Trophoblast cell (in vitro differentiated cells and primary cell): ENCODE data around the gene RBPJ.
A peak's percentile ranks its signal among the peaks of the same experiment; 100 is the strongest.

Experiments used
- DNase-seq, 2 donors: peaks; one replicate each; pipeline ENCODE4 v3.0.0-alpha.2; 2016
- H2AFZ ChIP-seq: 2 replicates; pipeline ENCODE4 v1.6.1; 2013; ENCODE audit warnings: low read length, moderate library complexity, mild to moderate bottlenecking; ENCODE audit not compliant: insufficient read depth, poor library complexity
- H2AK5ac ChIP-seq: 2 replicates; pipeline ENCODE4 v1.6.1; 2013; ENCODE audit warnings: mild to moderate bottlenecking, low read length
- H2BK120ac ChIP-seq: 2 replicates; pipeline ENCODE4 v1.6.1; 2013; ENCODE audit warnings: low read length, mild to moderate bottlenecking, moderate library complexity; ENCODE audit not compliant: insufficient read depth, poor library complexity
- H2BK12ac ChIP-seq: 2 replicates; pipeline ENCODE4 v1.6.1; 2013; ENCODE audit warnings: mild to moderate bottlenecking, low read length, moderate library complexity
- H2BK5ac ChIP-seq: 2 replicates; pipeline ENCODE4 v1.6.1; 2013; ENCODE audit warnings: low read length, low read depth, moderate library complexity, mild to moderate bottlenecking; ENCODE audit not compliant: poor library complexity
- H3K14ac ChIP-seq: 2 replicates; pipeline ENCODE4 v1.6.1; 2013; ENCODE audit warnings: mild to moderate bottlenecking, low read length
- H3K18ac ChIP-seq: 2 replicates; pipeline ENCODE4 v1.6.1; 2013; ENCODE audit warnings: mild to moderate bottlenecking, low read length
- H3K23ac ChIP-seq: 2 replicates; pipeline ENCODE4 v1.6.1; 2013; ENCODE audit warnings: low read length
- H3K27ac ChIP-seq: 2 replicates; pipeline ENCODE4 v1.5.1; 2013; ENCODE audit warnings: low read depth, mild to moderate bottlenecking, inconsistent platforms, low read length, moderate library complexity
- H3K27me3 ChIP-seq: 2 replicates; pipeline ENCODE4 v1.6.1; 2013; ENCODE audit warnings: inconsistent platforms, mild to moderate bottlenecking, low read length, moderate library complexity; ENCODE audit not compliant: insufficient read depth
- H3K36me3 ChIP-seq, 2 experiments: 1 replicate in 1 of 2; 2 replicates in 1 of 2; pipeline ENCODE4 v1.6.1; 2013; ENCODE audit warnings: low read length in 2 of 2, mild to moderate bottlenecking in 2 of 2, moderate library complexity in 1 of 2; ENCODE audit not compliant: insufficient read depth in 2 of 2, control insufficient read depth in 1 of 2
- H3K4ac ChIP-seq: 2 replicates; pipeline ENCODE4 v1.6.1; 2013; ENCODE audit warnings: low read depth, mild to moderate bottlenecking, low read length, moderate library complexity
- H3K4me1 ChIP-seq, 2 experiments: 1 replicate in 1 of 2; 2 replicates in 1 of 2; pipeline ENCODE4 v1.6.1; 2013; ENCODE audit warnings: low read length in 2 of 2, mild to moderate bottlenecking in 2 of 2, moderate library complexity in 1 of 2; ENCODE audit not compliant: insufficient read depth in 2 of 2, control insufficient read depth in 1 of 2
- H3K4me2 ChIP-seq: 2 replicates; pipeline ENCODE4 v1.6.1; 2013; ENCODE audit warnings: inconsistent platforms, mild to moderate bottlenecking, low read length, moderate library complexity
- H3K4me3 ChIP-seq: 2 replicates; pipeline ENCODE4 v1.5.1; 2013; ENCODE audit warnings: mild to moderate bottlenecking, low read depth, low read length, inconsistent platforms
- H3K79me1 ChIP-seq: one replicate; pipeline ENCODE4 v1.6.1; 2013; ENCODE audit warnings: low read length
- H3K79me2 ChIP-seq: 2 replicates; pipeline ENCODE4 v1.6.1; 2013; ENCODE audit warnings: low read length, mild to moderate bottlenecking; ENCODE audit not compliant: control insufficient read depth, insufficient read depth, poor library complexity
- H3K9ac ChIP-seq: 2 replicates; pipeline ENCODE4 v1.6.1; 2013; ENCODE audit warnings: mild to moderate bottlenecking, low read length
- H3K9me3 ChIP-seq: 2 replicates; pipeline ENCODE4 v1.6.1; 2013; ENCODE audit warnings: low read depth, mild to moderate bottlenecking, control low read depth, inconsistent platforms, low read length; ENCODE audit not compliant: insufficient read depth
- H4K12ac ChIP-seq: 2 replicates; pipeline ENCODE4 v1.6.1; 2013; ENCODE audit warnings: low read depth, mild to moderate bottlenecking, low read length, moderate library complexity
- H4K8ac ChIP-seq: 2 replicates; pipeline ENCODE4 v1.6.1; 2013; ENCODE audit warnings: low read depth, mild to moderate bottlenecking, low read length, moderate library complexity
- H4K91ac ChIP-seq: one replicate; pipeline ENCODE4 v1.6.1; 2013; ENCODE audit warnings: low read depth, mild to moderate bottlenecking, low read length, moderate library complexity
- WGBS: extraction: QIAGEN DNeasy Blood & Tissue Kit; methylation state at CpG from one replicate; pipeline ENCODE4 v1.1.7; 2013; ENCODE audit warnings: missing lambda C conversion rate; ENCODE audit not compliant: insufficient read length, insufficient coverage; ENCODE audit errors: extremely low coverage; 5-methylcytosine and 5-hydroxymethylcytosine counted together

RBPJ gene

DNA sequence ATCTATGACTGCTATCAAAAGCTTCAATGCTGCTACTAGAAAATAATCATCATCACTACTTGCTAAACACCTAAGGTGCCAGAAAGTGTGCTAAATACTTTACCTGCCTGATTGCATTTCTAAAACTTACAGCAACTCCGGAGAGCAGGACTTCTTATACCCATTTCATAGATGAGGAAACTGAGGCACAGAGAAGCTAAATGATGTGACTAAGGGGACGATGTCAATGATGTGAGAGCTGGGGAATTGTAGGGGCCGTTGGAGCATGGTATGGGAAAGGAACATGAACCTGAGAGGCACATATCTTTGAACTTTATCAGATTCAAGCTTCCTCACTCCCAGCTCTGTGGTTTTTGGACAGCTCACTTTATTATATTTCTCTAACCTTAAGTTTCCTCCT lies 130.8 kb downstream of the RBPJ start:
- no peak for DNase-seq
- Histone ChIP-seq H4K91ac (no peak overlapping the region), H3K27ac (no peak overlapping the region), H3K27me3 (no peaks in the 10 kb centered on the region), H3K79me1 (no peaks in the 10 kb centered on the region), H3K36me3 (no peaks in the 10 kb centered on the region), H3K18ac (no peak overlapping the region), H3K4ac (no peak overlapping the region), H3K4me3 (no peak overlapping the region), H2BK120ac (no peak overlapping the region), H2AK5ac (no peak overlapping the region), H3K4me1 (no peaks in the 10 kb centered on the region), H3K9ac (no peak overlapping the region), H4K8ac (no peak overlapping the region), H3K23ac (no peak overlapping the region), H2BK5ac (no peak overlapping the region), H2BK12ac (no peak overlapping the region), H3K4me2 (no peak overlapping the region), H2AFZ (no peak overlapping the region), H4K12ac (no peak overlapping the region), H3K79me2 (no peaks in the 10 kb centered on the region), H3K14ac (no peak overlapping the region), H3K9me3 (peaks cover 2% of the 10 kb centered on the region)
- WGBS: no CpG with 5 or more reads among the region's 3 CpGs

DNA sequence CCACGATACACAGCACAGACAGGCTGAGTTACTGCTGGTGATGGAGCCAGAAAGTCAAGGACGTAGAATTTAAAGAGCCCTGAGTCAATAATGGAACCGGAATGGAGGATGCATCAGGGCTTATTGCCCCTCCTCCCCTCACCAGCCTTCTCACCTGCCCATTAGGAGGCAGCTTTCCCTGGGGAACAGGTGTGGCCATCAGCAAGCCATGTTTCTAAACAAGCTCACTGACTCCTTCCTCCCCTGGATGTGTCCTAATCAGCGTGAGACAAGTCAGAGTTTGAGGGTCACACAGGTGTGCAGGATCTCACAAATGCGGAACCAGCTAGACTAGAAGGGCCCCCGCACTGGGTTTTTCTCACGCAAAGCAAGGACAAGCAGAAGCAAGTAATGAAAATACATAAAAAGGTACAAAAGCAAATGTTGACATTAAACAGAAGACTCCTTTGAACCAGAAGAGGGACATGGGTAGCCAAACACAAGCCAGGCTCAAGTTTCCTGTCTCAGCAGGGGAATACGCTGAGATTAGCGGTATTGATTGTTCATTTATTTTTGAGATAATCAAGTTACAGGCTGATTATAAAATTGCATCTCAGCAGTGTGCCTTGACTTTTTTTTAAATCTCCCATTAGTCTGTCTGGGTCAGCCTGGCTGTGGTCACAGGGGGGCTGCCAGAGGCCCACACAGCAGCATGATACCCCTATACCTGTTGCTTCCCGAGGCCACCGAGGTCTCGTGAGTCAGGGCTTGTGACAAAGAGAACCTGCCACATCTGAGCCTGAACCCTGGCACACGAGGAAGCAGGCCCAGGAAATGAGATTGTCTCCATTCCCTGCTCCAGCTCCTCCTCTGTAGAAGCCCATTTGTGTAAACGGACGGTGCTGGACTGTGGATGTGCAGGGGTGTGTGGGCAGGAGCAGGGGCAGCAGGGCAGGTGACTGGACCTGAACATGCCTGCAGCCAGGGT lies 132.0 kb downstream of the RBPJ start:
- Histone ChIP-seq H3K4me3 (no peak overlapping the region), H4K8ac (no peak overlapping the region), H3K36me3 (no peaks in the 10 kb centered on the region), H3K4me2 (no peak overlapping the region), H2AFZ (no peak overlapping the region), H2BK12ac (no peak overlapping the region), H3K18ac (no peak overlapping the region), H3K27ac (no peak overlapping the region), H4K91ac (no peak overlapping the region), H3K4ac (no peak overlapping the region), H2BK120ac (no peak overlapping the region), H3K27me3 (no peaks in the 10 kb centered on the region), H4K12ac (no peak overlapping the region), H2BK5ac (no peak overlapping the region), H3K79me1 (no peaks in the 10 kb centered on the region), H3K23ac (peak overlapping the region; percentile 25), H3K14ac (no peak overlapping the region), H3K9ac (no peak overlapping the region), H3K79me2 (no peaks in the 10 kb centered on the region), H2AK5ac (no peak overlapping the region), H3K4me1 (no peaks in the 10 kb centered on the region), H3K9me3 (peaks cover 2% of the 10 kb centered on the region)
- no peak for DNase-seq
- no CpG with 5 or more reads among the region's 15 CpGs for WGBS

DNA sequence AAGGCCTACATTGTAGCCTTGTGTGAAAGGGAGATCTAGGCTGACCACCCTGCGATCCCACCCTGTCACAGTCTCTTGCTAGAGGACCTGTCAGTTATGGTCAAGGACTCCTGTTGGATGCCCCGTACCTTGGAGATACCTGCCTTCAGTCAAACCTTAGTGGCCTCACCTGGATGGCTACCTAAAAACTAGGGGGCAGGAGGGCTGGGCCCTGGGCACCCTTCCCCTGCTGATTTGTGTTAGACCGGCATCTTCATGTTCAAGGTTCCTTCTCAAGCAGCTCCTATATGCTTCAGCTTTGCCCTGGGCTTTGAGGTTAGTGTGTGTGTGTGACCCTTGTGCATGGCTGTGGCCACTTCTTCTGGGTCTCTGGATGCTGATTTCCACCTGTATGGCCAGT lies 134.1 kb downstream of the RBPJ start:
- peaks cover 3% of the 10 kb centered on the region for H3K9me3 ChIP-seq
- H2BK12ac ChIP-seq: no peak overlapping the region
- no peak overlapping the region for H2BK5ac ChIP-seq
- no peak overlapping the region for H4K12ac ChIP-seq
- no peak overlapping the region for H4K8ac ChIP-seq
- H3K4ac ChIP-seq: no peak overlapping the region
- H3K14ac ChIP-seq: no peak overlapping the region
- H3K4me1 ChIP-seq: no peaks in the 10 kb centered on the region
- H3K27ac ChIP-seq: no peak overlapping the region
- no peak overlapping the region for H3K23ac ChIP-seq
- no peak overlapping the region for H3K4me2 ChIP-seq
- no peaks in the 10 kb centered on the region for H3K27me3 ChIP-seq
- H2AK5ac ChIP-seq: no peak overlapping the region
- no peak overlapping the region for H2AFZ ChIP-seq
- H3K9ac ChIP-seq: no peak overlapping the region
- H4K91ac ChIP-seq: no peak overlapping the region
- no peaks in the 10 kb centered on the region for H3K79me1 ChIP-seq
- H3K36me3 ChIP-seq: no peaks in the 10 kb centered on the region
- no peak overlapping the region for H2BK120ac ChIP-seq
- H3K4me3 ChIP-seq: no peak overlapping the region
- no CpG with 5 or more reads among the region's 3 CpGs for WGBS
- no peaks in the 10 kb centered on the region for H3K79me2 ChIP-seq
- DNase-seq: no peak
- no peak overlapping the region for H3K18ac ChIP-seq

- Histone ChIP-seq H2BK5ac (no peak overlapping the region), H3K14ac (no peak overlapping the region), H3K36me3 (no peaks in the 10 kb centered on the region), H3K9ac (no peak overlapping the region), H3K4me3 (no peak overlapping the region), H3K27ac (no peak overlapping the region), H3K4me1 (no peaks in the 10 kb centered on the region), H3K79me1 (no peaks in the 10 kb centered on the region), H2BK120ac (no peak overlapping the region), H3K18ac (no peak overlapping the region), H4K8ac (no peak overlapping the region), H3K27me3 (no peaks in the 10 kb centered on the region), H4K91ac (no peak overlapping the region), H2BK12ac (no peak overlapping the region), H3K4me2 (no peak overlapping the region), H4K12ac (no peak overlapping the region), H3K79me2 (no peaks in the 10 kb centered on the region), H2AK5ac (no peak overlapping the region), H3K4ac (no peak overlapping the region), H2AFZ (no peak overlapping the region), H3K23ac (no peak overlapping the region), H3K9me3 (peaks cover 4% of the 10 kb centered on the region)
- WGBS: no CpG with 5 or more reads among the region's 2 CpGs
- DNase-seq: no peak
Observed at GRCh38 chr4:26455571-26455970, 134.8 kb downstream of the RBPJ start.
